ENCODE results near the gene IFT88. TPM values are rescaled to one million over a fixed set of nuclear protein-coding genes. Genes with fewer than 3 reads are reported as not detected.

Gene IFT88
- total RNA-seq, 1 experiment from 2014 or later: 12.3 TPM

DNA sequence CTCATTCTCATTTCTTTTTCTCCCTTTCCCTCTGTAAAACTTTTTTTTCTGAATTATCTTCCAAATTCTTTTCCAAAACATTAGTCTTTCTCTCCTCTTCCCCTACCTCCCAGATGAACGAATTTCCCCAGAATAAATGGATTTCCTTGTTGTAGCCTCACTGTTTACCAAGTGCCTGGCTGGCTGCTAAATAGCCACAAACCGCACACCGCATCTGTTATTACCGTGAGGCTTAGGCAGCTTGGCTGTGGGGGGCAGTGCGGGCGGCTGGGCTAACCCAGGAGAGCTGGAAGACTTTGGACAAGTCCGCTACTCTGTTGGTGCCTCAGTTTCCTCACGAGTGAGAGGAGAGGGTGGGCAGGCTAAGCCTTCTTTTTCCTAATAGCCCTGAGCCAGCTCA is 147.2 kb downstream of the IFT88 start:
- BruUV-seq (replicated peaks): no TSS peak
- peaks cover 6% of the 10 kb centered on the region; the same call in 1 of the 2 replicates for H3K4me1 ChIP-seq (ENCODE audit: control insufficient read depth, insufficient read depth, low read length)
- no peak overlapping the region for H3K27ac ChIP-seq (ENCODE audit: low read length)
- H3K36me3 ChIP-seq (ENCODE audit: control insufficient read depth, insufficient read depth, low read length): no peaks in the 10 kb centered on the region
- ATAC-seq (no peak), DNase-seq (ENCODE audit: low read depth, low spot score) (no peak)
- CTCF ChIA-PET: no interaction called here
- TF ChIP-seq TCF7L2 (IDR thresholded peaks at IDR 0.05; ENCODE audit: low read depth, low read length) (no peak), POLR2AphosphoS5 (IDR thresholded peaks at IDR 0.05; ENCODE audit: low read depth, low read length) (no peak), SIN3A (IDR thresholded peaks at IDR 0.05; ENCODE audit: borderline replicate concordance, insufficient read depth, low read depth, low read length) (no peak), REST (IDR thresholded peaks at IDR 0.05; ENCODE audit: insufficient read depth in 1 of 2, low read depth in 2 of 2, low read length in 1 of 2) (no peak)
- TF ChIP-seq, protein P1, sequence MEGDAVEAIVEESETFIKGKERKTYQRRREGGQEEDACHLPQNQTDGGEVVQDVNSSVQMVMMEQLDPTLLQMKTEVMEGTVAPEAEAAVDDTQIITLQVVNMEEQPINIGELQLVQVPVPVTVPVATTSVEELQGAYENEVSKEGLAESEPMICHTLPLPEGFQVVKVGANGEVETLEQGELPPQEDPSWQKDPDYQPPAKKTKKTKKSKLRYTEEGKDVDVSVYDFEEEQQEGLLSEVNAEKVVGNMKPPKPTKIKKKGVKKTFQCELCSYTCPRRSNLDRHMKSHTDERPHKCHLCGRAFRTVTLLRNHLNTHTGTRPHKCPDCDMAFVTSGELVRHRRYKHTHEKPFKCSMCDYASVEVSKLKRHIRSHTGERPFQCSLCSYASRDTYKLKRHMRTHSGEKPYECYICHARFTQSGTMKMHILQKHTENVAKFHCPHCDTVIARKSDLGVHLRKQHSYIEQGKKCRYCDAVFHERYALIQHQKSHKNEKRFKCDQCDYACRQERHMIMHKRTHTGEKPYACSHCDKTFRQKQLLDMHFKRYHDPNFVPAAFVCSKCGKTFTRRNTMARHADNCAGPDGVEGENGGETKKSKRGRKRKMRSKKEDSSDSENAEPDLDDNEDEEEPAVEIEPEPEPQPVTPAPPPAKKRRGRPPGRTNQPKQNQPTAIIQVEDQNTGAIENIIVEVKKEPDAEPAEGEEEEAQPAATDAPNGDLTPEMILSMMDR (IDR thresholded peaks at IDR 0.05): no peak
- intact Hi-C loops (cut with micrococcal nuclease; ENCODE audit: unreplicated experiment): no loop called here
- no peak overlapping the region for H3K4me3 ChIP-seq (ENCODE audit: low read depth in 2 of 2, low read length in 2 of 2)
- H3K27me3 ChIP-seq (ENCODE audit: control insufficient read depth, insufficient read depth, low read length): no peaks in the 10 kb centered on the region
- in situ Hi-C loops (cut with HindIII; ENCODE audit: low pct_unique_long_range_greater_than_20kb, low sequenced_read_pairs): no loop called here
- POLR2A ChIA-PET: no interaction called here
- H3K9me3 ChIP-seq (ENCODE audit: control insufficient read depth, insufficient read depth, low read depth, low read length): no peaks in the 10 kb centered on the region

- DNase-seq (ENCODE audit: low read depth, low spot score): no peak
- Histone ChIP-seq H3K36me3 (ENCODE audit: control insufficient read depth, insufficient read depth, low read length) (no peaks in the 10 kb centered on the region), H3K27me3 (ENCODE audit: control insufficient read depth, insufficient read depth, low read length) (no peaks in the 10 kb centered on the region), H3K27ac (ENCODE audit: low read length) (no peak overlapping the region), H3K4me1 (ENCODE audit: control insufficient read depth, insufficient read depth, low read length) (peaks cover 6% of the 10 kb centered on the region; the same call in 1 of the 2 replicates), H3K4me3 (ENCODE audit: low read depth in 2 of 2, low read length in 2 of 2) (no peak overlapping the region), H3K9me3 (ENCODE audit: control insufficient read depth, insufficient read depth, low read depth, low read length) (no peaks in the 10 kb centered on the region)
- ATAC-seq: no peak
- intact Hi-C loops (cut with micrococcal nuclease; ENCODE audit: unreplicated experiment) (no loop called here), in situ Hi-C loops (cut with HindIII; ENCODE audit: low pct_unique_long_range_greater_than_20kb, low sequenced_read_pairs) (no loop called here)
- no TSS peak for BruUV-seq (replicated peaks)
- POLR2A ChIA-PET: no interaction called here
- CTCF ChIA-PET: interaction anchor here (0.9 to 1.0 kb wide), 2 partner anchors 9 to 137 kb away, joined by 3 to 6 read pairs; no protein-coding TSS in a partner anchor
- TF ChIP-seq REST (IDR thresholded peaks at IDR 0.05; ENCODE audit: insufficient read depth in 1 of 2, low read depth in 2 of 2, low read length in 1 of 2) (no peak), SIN3A (IDR thresholded peaks at IDR 0.05; ENCODE audit: borderline replicate concordance, insufficient read depth, low read depth, low read length) (no peak), POLR2AphosphoS5 (IDR thresholded peaks at IDR 0.05; ENCODE audit: low read depth, low read length) (no peak), TCF7L2 (IDR thresholded peaks at IDR 0.05; ENCODE audit: low read depth, low read length) (no peak)
- TF ChIP-seq, protein P1 (IDR thresholded peaks at IDR 0.05): no peak
Measured at GRCh38 chr13:20714563-20715329, 147.8 kb downstream of the IFT88 start.

Measured in Panc1 (cell line).